Measurements from ENCODE around the gene PEAK3. TPM values are rescaled to one million over a fixed set of nuclear protein-coding genes. Genes with fewer than 3 reads are reported as not detected.

The PEAK3 gene
- polyA plus RNA-seq, 3 donors: 0.04 to 0.08 (median 0.04) TPM

DNA sequence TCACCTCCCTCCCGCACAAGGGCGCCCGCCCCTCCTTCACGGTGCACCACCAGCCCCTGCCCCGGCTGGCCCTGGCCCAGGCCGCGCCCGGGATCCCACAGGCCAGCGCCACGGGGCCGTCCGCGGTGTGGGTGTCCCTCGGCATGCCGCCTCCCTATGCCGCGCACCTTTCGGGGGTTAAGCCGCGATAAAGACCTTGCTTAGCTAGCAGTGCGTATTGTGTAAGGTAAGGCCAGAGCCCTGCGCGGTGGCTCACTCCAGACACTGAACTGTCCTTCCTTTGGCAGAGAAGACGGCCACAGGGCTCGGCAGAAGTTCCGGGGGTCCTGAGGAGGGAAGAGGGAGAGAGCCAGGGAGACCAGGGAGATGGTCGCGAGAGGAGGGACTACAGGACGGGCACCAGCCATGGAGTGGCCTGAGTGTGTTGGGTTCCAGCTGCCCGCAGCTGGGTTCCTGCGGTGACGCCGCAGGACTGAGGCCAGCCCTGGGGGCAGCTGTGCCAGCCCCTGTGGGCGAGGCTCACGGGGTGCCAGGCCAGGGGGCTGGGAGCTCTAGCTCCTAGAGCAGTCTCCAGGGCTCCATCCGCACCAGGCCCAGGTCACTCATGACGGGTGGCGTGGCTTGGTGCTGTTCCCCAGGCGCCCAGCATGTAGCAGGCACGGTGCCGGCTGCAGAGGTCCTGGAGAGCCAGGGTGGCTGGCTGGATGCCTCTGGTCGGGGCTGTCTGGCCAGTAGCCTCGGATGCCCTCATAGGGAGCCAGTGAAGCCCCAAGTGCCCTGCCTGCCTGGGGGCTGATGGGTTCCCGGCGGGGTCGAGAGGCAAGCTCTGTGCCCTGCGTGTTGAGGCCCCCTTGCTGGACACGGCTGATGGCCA, 53.6 kb downstream of the PEAK3 start:
- no peak for DNase-seq (ENCODE audit: low read depth in 3 of 3, low spot score in 2 of 3)

DNA sequence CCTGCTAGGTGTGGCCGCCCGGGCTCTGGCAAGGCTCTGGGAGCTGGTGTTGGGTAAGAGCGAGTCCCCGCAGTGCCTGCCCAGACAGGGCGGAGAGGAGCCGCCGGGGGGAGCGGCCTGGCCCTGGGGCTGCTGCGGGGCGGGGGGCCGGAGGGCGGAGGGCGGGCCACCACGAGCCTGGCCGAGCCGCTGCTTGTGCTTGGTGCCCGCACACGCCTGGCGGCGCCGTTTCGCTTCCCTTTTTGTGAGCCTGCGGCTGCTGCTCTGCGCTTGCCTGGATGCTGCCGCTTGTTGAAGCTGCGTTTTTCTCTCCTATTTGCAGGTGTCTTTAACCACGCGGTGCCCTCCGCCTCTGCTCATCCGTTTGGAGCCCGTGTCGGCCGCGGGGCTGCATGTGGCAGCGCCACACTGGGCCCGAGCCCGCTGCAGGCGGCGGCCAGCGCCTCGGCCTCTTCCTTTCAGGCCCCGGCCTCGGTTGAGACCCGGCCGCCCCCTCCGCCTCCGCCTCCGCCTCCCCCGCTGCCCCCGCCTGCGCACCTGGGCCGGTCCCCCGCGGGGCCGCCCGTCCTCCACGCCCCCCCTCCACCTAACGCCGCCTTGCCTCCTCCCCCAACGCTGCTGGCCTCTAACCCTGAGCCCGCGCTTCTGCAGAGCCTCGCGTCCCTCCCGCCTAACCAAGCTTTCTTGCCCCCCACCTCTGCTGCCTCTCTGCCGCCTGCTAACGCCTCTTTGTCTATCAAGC, 54.4 kb downstream of the PEAK3 start:
- no peak for DNase-seq (ENCODE audit: low read depth in 3 of 3, low spot score in 2 of 3)

GRCh38 chr19:2226840-2227360, 55.1 kb downstream of the PEAK3 start:
- DNase-seq (ENCODE audit: low read depth in 3 of 3, low spot score in 2 of 3): no peak

DNA sequence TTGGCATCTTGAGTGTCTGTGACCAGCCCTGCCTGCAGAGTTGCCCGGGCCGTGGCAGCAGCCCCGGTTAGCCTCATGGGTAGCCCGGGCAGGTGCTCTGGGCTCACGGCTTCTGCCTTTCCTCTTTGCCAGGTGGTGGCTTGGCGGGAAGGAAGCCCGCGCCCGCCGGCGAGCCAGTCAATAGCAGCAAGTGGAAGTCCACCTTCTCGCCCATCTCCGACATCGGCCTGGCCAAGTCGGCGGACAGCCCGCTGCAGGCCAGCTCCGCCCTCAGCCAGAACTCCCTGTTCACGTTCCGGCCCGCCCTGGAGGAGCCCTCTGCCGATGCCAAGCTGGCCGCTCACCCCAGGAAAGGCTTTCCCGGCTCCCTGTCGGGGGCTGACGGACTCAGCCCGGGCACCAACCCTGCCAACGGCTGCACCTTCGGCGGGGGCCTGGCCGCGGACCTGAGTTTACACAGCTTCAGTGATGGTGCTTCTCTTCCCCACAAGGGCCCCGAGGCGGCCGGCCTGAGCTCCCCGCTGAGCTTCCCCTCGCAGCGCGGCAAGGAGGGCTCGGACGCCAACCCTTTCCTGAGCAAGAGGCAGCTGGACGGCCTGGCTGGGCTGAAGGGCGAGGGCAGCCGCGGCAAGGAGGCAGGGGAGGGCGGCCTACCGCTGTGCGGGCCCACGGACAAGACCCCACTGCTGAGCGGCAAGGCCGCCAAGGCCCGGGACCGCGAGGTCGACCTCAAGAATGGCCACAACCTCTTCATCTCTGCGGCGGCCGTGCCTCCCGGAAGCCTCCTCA, 55.7 kb downstream of the PEAK3 start:
- no peak for DNase-seq (ENCODE audit: low read depth in 3 of 3, low spot score in 2 of 3)

DNA sequence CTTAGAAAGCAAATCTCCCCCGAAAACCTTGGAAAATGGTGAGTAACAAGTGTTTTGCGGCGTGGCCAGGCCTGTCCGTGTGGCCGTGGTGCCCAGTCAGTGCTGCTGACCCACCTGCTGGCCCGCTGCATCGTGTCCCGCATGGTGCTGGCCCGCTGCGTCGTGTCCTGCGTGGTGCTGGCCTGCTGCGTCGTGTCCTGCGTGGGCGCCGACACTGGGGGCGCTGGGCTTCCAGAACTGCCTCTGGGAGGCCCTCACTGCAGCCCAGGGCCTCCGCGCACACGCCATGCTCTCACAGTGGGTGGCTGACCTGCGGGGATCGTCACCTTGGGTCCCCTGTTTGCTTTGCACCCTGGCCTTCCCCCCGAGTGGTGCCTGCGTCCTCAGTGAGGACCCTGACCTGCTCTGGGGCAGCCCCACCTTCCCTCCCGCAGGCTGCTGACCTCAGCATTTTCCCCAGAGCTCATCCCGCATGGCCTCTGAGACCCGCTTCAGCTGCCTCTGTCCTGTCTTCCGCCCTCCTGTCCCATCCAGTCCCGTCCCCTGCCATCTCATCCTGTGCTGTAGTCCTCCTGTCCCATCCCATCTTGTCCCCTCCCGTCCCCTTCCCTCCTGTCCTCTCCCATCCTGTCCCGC, 56.4 kb downstream of the PEAK3 start:
- no peak for DNase-seq (ENCODE audit: low read depth in 3 of 3, low spot score in 2 of 3)

- DNase-seq (ENCODE audit: low read depth in 3 of 3, low spot score in 2 of 3): no peak
These were observed 57.1 kb downstream of the PEAK3 start for GRCh38 chr19:2224754-2225349.

Other genes with a start within 250 kb of the PEAK3 start
- gene MKNK2, start 230.9 kb downstream of the PEAK3 start, polyA plus RNA-seq (ENCODE audit: insufficient read length in 3 of 3): 10 to 100 TPM; 48.3 to 59.6 (median 49.1) TPM
- gene MOB3A, start 185.8 kb downstream of the PEAK3 start, polyA plus RNA-seq (ENCODE audit: insufficient read length in 3 of 3): 10 to 100 TPM; 19.5 to 21.8 (median 19.9) TPM
- 1 to 10 TPM; 3.6 to 6.1 (median 5.7) TPM for gene IZUMO4, start 185.3 kb downstream of the PEAK3 start, polyA plus RNA-seq (ENCODE audit: insufficient read length in 3 of 3)
- gene AP3D1, start 130.6 kb downstream of the PEAK3 start, polyA plus RNA-seq (ENCODE audit: insufficient read length in 3 of 3): 100 to 1,000 TPM in 1 of 3 donors, 10 to 100 TPM in 2; 92.8 to 106 (median 98.8) TPM
- gene DOT1L, start 118.2 kb downstream of the PEAK3 start, polyA plus RNA-seq (ENCODE audit: insufficient read length in 3 of 3): 10 to 100 TPM; 20.5 to 23.9 (median 20.9) TPM
- 10 to 100 TPM; 54.3 to 65.0 (median 58.7) TPM for gene PLEKHJ1, start 45.8 kb downstream of the PEAK3 start, polyA plus RNA-seq (ENCODE audit: insufficient read length in 3 of 3)
- gene SF3A2, start 45.4 kb downstream of the PEAK3 start, polyA plus RNA-seq (ENCODE audit: insufficient read length in 3 of 3): 10 to 100 TPM; 48.8 to 58.2 (median 54.6) TPM
- gene AMH, start 32.9 kb downstream of the PEAK3 start, polyA plus RNA-seq (ENCODE audit: insufficient read length in 3 of 3): 1 to 10 TPM; 1.1 to 1.2 (median 1.1) TPM
- gene JSRP1, start 25.8 kb downstream of the PEAK3 start, polyA plus RNA-seq (ENCODE audit: insufficient read length in 3 of 3): under 1 TPM; 0.35 to 0.47 (median 0.45) TPM
- gene LINGO3, start 26.0 kb upstream of the PEAK3 start, polyA plus RNA-seq (ENCODE audit: insufficient read length in 3 of 3): under 1 TPM in 1 of 3 donors, not detected in 2; 0.06 TPM
- gene LSM7, start 46.4 kb upstream of the PEAK3 start, polyA plus RNA-seq (ENCODE audit: insufficient read length in 3 of 3): 10 to 100 TPM; 74.8 to 92.3 (median 86.9) TPM
- 10 to 100 TPM; 44.3 to 52.4 (median 44.8) TPM for gene SPPL2B, start 46.5 kb upstream of the PEAK3 start, polyA plus RNA-seq (ENCODE audit: insufficient read length in 3 of 3)
- gene TMPRSS9, start 78.1 kb upstream of the PEAK3 start, polyA plus RNA-seq (ENCODE audit: insufficient read length in 3 of 3): under 1 TPM; 0.21 to 0.27 (median 0.25) TPM
- gene TIMM13, start 145.4 kb upstream of the PEAK3 start, polyA plus RNA-seq (ENCODE audit: insufficient read length in 3 of 3): 10 to 100 TPM; 55.2 to 73.1 (median 56.7) TPM
- 10 to 100 TPM; 53.7 to 59.7 (median 58.7) TPM for gene LMNB2, start 174.8 kb upstream of the PEAK3 start, polyA plus RNA-seq (ENCODE audit: insufficient read length in 3 of 3)
- gene GADD45B, start 194.0 kb upstream of the PEAK3 start, polyA plus RNA-seq (ENCODE audit: insufficient read length in 3 of 3): 10 to 100 TPM; 10.4 to 13.0 (median 12.2) TPM

Measured in right renal cortex interstitium (tissue), 3 donors.